Spleen (tissue), 11 donors: Measurements from ENCODE around the gene HES4. TPM values are rescaled to one million over a fixed set of nuclear protein-coding genes. Genes with fewer than 3 reads are reported as not detected.

ENCODE experiments used
- DNase-seq: peaks from one replicate; pipeline ENCODE4 v3.0.0-alpha.2; 2020
- H3K27ac ChIP-seq, 8 donors: fragments of 200-600 bp; sonication (generic) in 7 of 8; 1 replicate in 4 of 8; 2 replicates in 4 of 8; pipeline versions ENCODE4 v1.5.0 to v1.8.0; 2016 to 2021; ENCODE audit warnings: inconsistent platforms in 4 of 8, mild to moderate bottlenecking in 4 of 8, moderate library complexity in 1 of 8
- H3K27me3 ChIP-seq, 7 donors: fragments of 200-600 bp; sonication (generic) in 6 of 7; replicated peaks in 1 of 7; 1 replicate in 4 of 7; 2 replicates in 3 of 7; pipeline versions ENCODE4 v1.5.0 to v1.8.0; 2016 to 2021; ENCODE audit warnings: inconsistent platforms in 3 of 7, mild to moderate bottlenecking in 1 of 7
- H3K36me3 ChIP-seq, 6 donors: fragments of 200-600 bp; sonication (generic) in 5 of 6; 1 replicate in 4 of 6; 2 replicates in 2 of 6; pipeline versions ENCODE4 v1.5.0 to v1.8.0; 2016 to 2021; ENCODE audit warnings: inconsistent platforms in 2 of 6
- H3K4me1 ChIP-seq, 6 donors: fragments of 200-600 bp; sonication (generic) in 5 of 6; 1 replicate in 3 of 6; 2 replicates in 3 of 6; pipeline versions ENCODE4 v1.5.0 to v1.8.0; 2016 to 2021; ENCODE audit warnings: inconsistent platforms in 3 of 6
- H3K4me3 ChIP-seq, 8 donors: fragments of 200-600 bp; sonication (generic) in 7 of 8; 1 replicate in 4 of 8; 2 replicates in 4 of 8; pipeline versions ENCODE4 v1.5.0 to v1.8.0; 2016 to 2021; ENCODE audit warnings: inconsistent platforms in 4 of 8, mild to moderate bottlenecking in 4 of 8, moderate library complexity in 2 of 8
- H3K9me3 ChIP-seq, 8 donors: fragments of 200-600 bp; sonication (generic) in 7 of 8; 1 replicate in 4 of 8; 2 replicates in 4 of 8; pipeline versions ENCODE4 v1.5.0 to v1.8.0; 2016 to 2021; ENCODE audit warnings: inconsistent platforms in 4 of 8
- CTCF ChIP-seq, 11 experiments: fragments of 200-600 bp in 7 of 11; fragments of 450-650 bp in 4 of 11; sonication (generic) in 4 of 11; IDR thresholded peaks in 8 of 11; conservative IDR thresholded peaks in 3 of 11; 1 replicate in 7 of 11; 2 replicates in 4 of 11; pipeline versions ENCODE4 v1.4.0 to v1.8.0; 2016 to 2021; ENCODE audit warnings: antibody characterized with exemption in 11 of 11, inconsistent platforms in 4 of 11, mild to moderate bottlenecking in 1 of 11
- POLR2A ChIP-seq, 3 donors: fragments of 450-650 bp; IDR thresholded peaks; one replicate each; pipeline ENCODE4 v1.5.1; 2017; ENCODE audit warnings: antibody characterized with exemption in 3 of 3, mild to moderate bottlenecking in 1 of 3
- POLR2AphosphoS5 ChIP-seq, 3 donors: sonication (generic); formaldehyde crosslinking; IDR thresholded peaks; one replicate each; pipeline ENCODE4 v1.5.1; 2017; ENCODE audit warnings: antibody characterized with exemption in 3 of 3
- WGBS, 5 donors: extraction: QIAGEN DNeasy Blood & Tissue Kit in 3 of 5; methylation state at CpG; one replicate each; pipeline versions ENCODE4 v1.1.5 to v1.1.7; 2013 to 2018; 5-methylcytosine and 5-hydroxymethylcytosine counted together
- intact Hi-C: fragments of 100-400 bp; cut with DNase I; formaldehyde crosslinking; loops from one replicate; pipeline ENCODE4 v1.15.0; 2023; ENCODE audit warnings: low total_unique reads
- polyA plus RNA-seq, 3 donors: library from polyadenylated mRNA; stranded (reverse); fragments of 200-250 nt; gene quantifications; one replicate each; pipeline ENCODE4 v1.2.1, GENCODE V29; 2013
- total RNA-seq, 7 donors: library from RNA; depleted of rRNA in 3 of 7; stranded (reverse); fragments of >200 nt in 3 of 7; fragmentation: NEBNext Ultra II Directional in 4 of 7; extraction: Animal tissue kit (Norgen Biotek cat#: 25700) in 4 of 7; gene quantifications; one replicate each; pipeline versions ENCODE4 v1.1.0 to v1.2.1, GENCODE V29; 2016 to 2021
- donor health status: healthy with polysubstance abuse.
- donor health status: DM: no; HTN: no; CAD: no; lungs with moderate emphysema.
- donor health status: DM: no; HTN: no; CAD: no.
- donor health status: Bipolar disorder and iron deficiency.
- donor health status: healthy.
- donor health status: DM: no; HTN: no; CAD: no.
- donor health status: DM: yes; HTN: yes; CAD: no.

The HES4 gene
- total and polyA plus RNA-seq, 10 donors: 3.8 to 64.3 (median 20.6) TPM

- H3K27me3 ChIP-seq: peaks cover 0 to 57% (median 12%) of the 10 kb centered on the region in 7 donors
- DNase-seq: no peak
- intact Hi-C loops: no loop called here
These were observed 33.7 kb downstream of the HES4 start, which contains the start of gene PLEKHN1 for GRCh38 chr1:966135-966703. TSS of gene PLEKHN1 (plus strand) at chr1:966482. CDS start at chr1:966532, 50 bp downstream.

DNA sequence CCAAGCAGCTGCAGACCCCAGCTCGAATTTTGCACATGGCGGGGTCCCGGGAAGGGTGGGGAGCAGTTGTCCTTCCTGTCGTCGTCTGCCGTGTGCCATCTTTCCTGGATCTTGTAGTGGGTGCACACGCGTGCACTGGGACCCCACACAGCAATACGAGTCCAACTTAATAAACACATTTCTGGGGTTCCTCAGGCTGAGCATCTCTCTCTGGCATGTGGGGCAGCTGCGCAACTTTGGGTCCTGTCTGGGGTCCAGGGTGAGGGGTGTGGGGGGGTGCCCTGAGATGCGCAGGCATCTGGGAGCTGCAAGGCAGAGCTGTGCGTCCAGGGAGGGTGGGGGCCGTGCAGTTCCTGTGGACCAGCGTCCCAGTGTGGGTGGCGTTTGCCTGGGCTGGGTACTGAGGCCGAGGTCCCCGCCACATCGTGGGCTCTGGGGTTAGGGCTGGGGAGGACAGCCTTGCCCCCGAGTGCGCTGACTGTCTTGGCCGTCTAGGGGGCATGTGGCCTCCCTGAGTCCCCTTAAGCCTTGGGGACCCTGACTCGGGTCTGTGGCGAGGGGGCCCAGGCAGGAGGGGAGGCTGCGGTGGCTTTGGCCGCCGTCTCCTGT lies 34.3 kb downstream of the HES4 start:
- Histone ChIP-seq H3K27me3 (peaks cover 0 to 56% (median 6%) of the 10 kb centered on the region in 7 donors), H3K36me3 (peaks cover 0 to 34% (median 6%) of the 10 kb centered on the region in 6 donors), H3K4me1 (peaks cover 14 to 50% (median 29%) of the 10 kb centered on the region in 6 donors), H3K4me3 (peak overlapping the region in 2 of 8 donors; percentile 60 to 78), H3K9me3 (no peaks in the 10 kb centered on the region), H3K27ac (peak overlapping the region in 5 of 8 donors; percentile 75 to 87 (median 84))
- 68 to 80% (median 73%) methylated on average over 17 to 26 of the region's 26 CpGs for WGBS, 5 donors
- no peak for TF ChIP-seq POLR2A (IDR thresholded peaks at IDR 0.05)
- TF ChIP-seq CTCF (IDR thresholded peaks at IDR 0.05 in 8 of 11, conservative IDR thresholded peaks at IDR 0.05 in 3 of 11): no peak
- TF ChIP-seq POLR2AphosphoS5 (IDR thresholded peaks at IDR 0.05): no peak
- DNase-seq: no peak
- intact Hi-C loops: no loop called here

More at GRCh38 chr1:966135-966703, 33.7 kb downstream of the HES4 start, which contains the start of gene PLEKHN1:
- Histone ChIP-seq H3K4me3 (peak within 1 kb of the TSS; percentile 56 to 78 (median 64)), H3K9me3 (no peaks in the 10 kb centered on the region), H3K36me3 (peaks cover 0 to 34% (median 6%) of the 10 kb centered on the region in 6 donors), H3K4me1 (peaks cover 13 to 46% (median 25%) of the 10 kb centered on the region in 6 donors), H3K27ac (peak within 1 kb of the TSS; percentile 72 to 87 (median 80))
- WGBS, 5 donors: 0 to 20% (median 4%) methylated on average over 8 to 31 of the region's 31 CpGs
- no peak for TF ChIP-seq POLR2A (IDR thresholded peaks at IDR 0.05)
- TF ChIP-seq CTCF (IDR thresholded peaks at IDR 0.05 in 8 of 11, conservative IDR thresholded peaks at IDR 0.05 in 3 of 11): no peak
- no peak for TF ChIP-seq POLR2AphosphoS5 (IDR thresholded peaks at IDR 0.05)

- Histone ChIP-seq H3K36me3 (peaks cover 0 to 34% (median 6%) of the 10 kb centered on the region in 6 donors), H3K4me1 (peaks cover 14 to 55% (median 30%) of the 10 kb centered on the region in 6 donors), H3K27ac (no peak overlapping the region), H3K9me3 (no peaks in the 10 kb centered on the region), H3K27me3 (peaks cover 0 to 49% (median 0%) of the 10 kb centered on the region in 7 donors), H3K4me3 (no peak overlapping the region)
- no peak for DNase-seq
- intact Hi-C loops: no loop called here
- 88 to 95% (median 93%) methylated on average over 34 to 42 of the region's 51 CpGs for WGBS, 5 donors
- no peak for TF ChIP-seq CTCF (IDR thresholded peaks at IDR 0.05 in 8 of 11, conservative IDR thresholded peaks at IDR 0.05 in 3 of 11)
- TF ChIP-seq POLR2AphosphoS5 (IDR thresholded peaks at IDR 0.05): peak in 1 of 3 donors; percentile 12
These were observed 35.0 kb downstream of the HES4 start for GRCh38 chr1:964691-965525.
